Fibroblast of lung (primary cell): ENCODE measurements around the gene GNB5.

Experiments used
- CTCF ChIP-seq, 2 donors: IDR thresholded peaks in 1 of 2; conservative IDR thresholded peaks in 1 of 2; 1 replicate in 1 of 2; 2 replicates in 1 of 2; pipeline ENCODE4 v1.5.1; 2011 to 2012; ENCODE audit warnings: low read length in 2 of 2, control low read depth in 1 of 2, inconsistent platforms in 1 of 2, low read depth in 1 of 2, mild to moderate bottlenecking in 1 of 2
- EZH2 ChIP-seq: IDR thresholded peaks from 2 replicates; pipeline ENCODE4 v1.5.1; 2012; ENCODE audit warnings: low read length, control low read depth, mild to moderate bottlenecking; ENCODE audit errors: missing control alignments

- TF ChIP-seq CTCF (conservative IDR thresholded peaks at IDR 0.05 in 1 of 2, IDR thresholded peaks at IDR 0.05 in 1 of 2; ENCODE audit: low read depth in 1 of 2, low read length in 2 of 2) (no peak), EZH2 (no peak)
Observed at GRCh38 chr15:52199271-52199670, 8.1 kb upstream of the GNB5 start.
